MG63 (cell line): ENCODE measurements around the gene RIGI. TPM values are rescaled to one million over a fixed set of nuclear protein-coding genes. Genes with fewer than 3 reads are reported as not detected.

ENCODE experiments used
- DNase-seq: peaks from one replicate; pipeline ENCODE4 v3.0.0-alpha.2; 2020
- H3K27me3 ChIP-seq: fragments of 250-450 bp; sonication (Bioruptor Pico); 2 replicates; pipeline ENCODE4 v1.5.1; 2020; ENCODE audit warnings: mild to moderate bottlenecking, moderate library complexity
- H3K36me3 ChIP-seq: fragments of 250-450 bp; sonication (Bioruptor Pico); 2 replicates; pipeline ENCODE4 v1.5.1; 2020; ENCODE audit warnings: mild to moderate bottlenecking, moderate library complexity
- H3K4me3 ChIP-seq: fragments of 250-450 bp; sonication (Bioruptor Pico); 2 replicates; pipeline ENCODE4 v1.5.1; 2020; ENCODE audit warnings: mild to moderate bottlenecking, moderate library complexity
- H3K9me3 ChIP-seq: fragments of 250-450 bp; sonication (Bioruptor Pico); 2 replicates; pipeline ENCODE4 v1.5.1; 2020; ENCODE audit warnings: mild to moderate bottlenecking, moderate library complexity
- total RNA-seq: library from RNA; depleted of rRNA; stranded (reverse); fragments of >200 nt; shearing (Covaris generic); gene quantifications from 2 replicates; pipeline ENCODE4 v1.2.3, GENCODE V29; 2014; ENCODE audit warnings: low replicate concordance; rRNA removed

The RIGI gene
- total RNA-seq, 1 experiment from 2014 or later = 3.5 TPM

- no peak overlapping the region for H3K4me3 ChIP-seq
- no peak for DNase-seq
- H3K9me3 ChIP-seq = peaks cover 5% of the 10 kb centered on the region; the same call in 1 of the 2 replicates
- no peaks in the 10 kb centered on the region; the same call in 1 of the 2 replicates for H3K36me3 ChIP-seq
- no peaks in the 10 kb centered on the region for H3K27me3 ChIP-seq
Observed at GRCh38 chr9:32497921-32498320, 28.1 kb downstream of the RIGI start.

DNA sequence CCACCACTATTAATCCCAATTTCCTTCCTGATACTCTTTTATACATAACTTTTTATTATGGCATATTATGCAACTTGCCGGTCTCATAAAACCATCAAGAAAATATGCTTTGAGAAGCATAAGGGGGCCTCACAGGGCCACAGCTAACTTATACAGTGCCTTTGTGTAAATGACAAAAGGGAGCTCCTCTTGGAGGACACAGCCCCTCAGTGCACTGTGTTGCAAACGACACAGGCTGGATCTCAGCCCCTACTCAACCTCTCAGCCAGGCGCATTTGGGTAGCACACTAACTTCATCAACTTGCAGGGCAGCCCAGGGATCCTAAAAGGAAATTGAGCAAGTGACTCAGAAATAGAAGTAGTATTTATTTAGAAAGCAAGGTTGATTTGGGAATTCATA lies 35.4 kb downstream of the RIGI start:
- Histone ChIP-seq H3K36me3 (no peaks in the 10 kb centered on the region), H3K9me3 (no peaks in the 10 kb centered on the region), H3K27me3 (no peaks in the 10 kb centered on the region), H3K4me3 (no peak overlapping the region)
- no peak for DNase-seq

DNA sequence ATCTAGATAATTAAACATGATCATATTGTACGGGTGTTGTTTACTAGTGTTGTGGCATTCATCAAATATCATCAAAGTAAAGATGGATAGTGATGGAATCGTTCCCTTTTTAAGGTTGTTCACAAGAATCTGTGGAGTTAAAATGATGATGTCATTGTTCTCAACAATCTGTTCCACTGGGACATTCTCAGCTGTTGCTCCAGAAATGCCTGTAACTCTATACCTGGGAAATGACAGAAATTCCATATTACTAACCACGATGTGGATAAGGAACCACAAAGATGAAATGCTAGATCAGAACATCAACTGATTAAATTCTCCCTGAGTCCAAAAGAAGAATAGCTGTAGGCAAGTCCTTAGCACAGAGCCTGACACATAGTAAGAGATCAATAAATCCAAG lies 38.0 kb downstream of the RIGI start:
- Histone ChIP-seq H3K9me3 (no peaks in the 10 kb centered on the region), H3K4me3 (no peak overlapping the region), H3K27me3 (no peaks in the 10 kb centered on the region), H3K36me3 (no peaks in the 10 kb centered on the region)
- DNase-seq = no peak

GRCh38 chr9:32486839-32487562 lies 39.0 kb downstream of the RIGI start:
- no peaks in the 10 kb centered on the region for H3K9me3 ChIP-seq
- DNase-seq = no peak
- H3K36me3 ChIP-seq = no peaks in the 10 kb centered on the region
- no peaks in the 10 kb centered on the region for H3K27me3 ChIP-seq
- H3K4me3 ChIP-seq = no peak overlapping the region

DNA sequence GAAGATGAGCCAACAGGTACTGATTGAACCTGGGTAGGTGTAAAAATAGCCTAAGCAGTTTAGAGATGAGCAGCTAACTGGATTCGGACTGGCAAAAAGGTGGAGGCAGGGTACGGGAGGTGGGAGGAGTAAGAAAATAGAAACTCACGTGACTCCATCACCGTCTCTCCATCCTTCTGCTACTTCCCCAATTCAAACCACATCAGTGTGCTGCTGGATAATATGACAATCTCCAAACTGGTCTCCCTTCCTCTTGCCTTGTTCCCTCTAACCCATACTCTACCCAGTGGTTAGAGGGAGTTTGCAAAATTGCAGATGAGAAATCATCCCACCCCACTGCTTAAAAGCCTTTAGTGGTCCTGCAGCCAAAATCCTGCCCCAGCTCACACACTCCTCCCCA lies 42.7 kb downstream of the RIGI start:
- no peaks in the 10 kb centered on the region for H3K9me3 ChIP-seq
- no peaks in the 10 kb centered on the region for H3K27me3 ChIP-seq
- DNase-seq = no peak
- no peaks in the 10 kb centered on the region for H3K36me3 ChIP-seq
- no peak overlapping the region for H3K4me3 ChIP-seq

Other genes starting within 250 kb of the RIGI start
- gene ACO1, start 141.6 kb downstream of the RIGI start, total RNA-seq = 27.9 and 29.2 TPM in 2 replicates
- gene SMIM27, start 26.1 kb upstream of the RIGI start, total RNA-seq = 1.7 TPM in 1 of 2 replicates, not detected in the other
- gene TOPORS, start 26.4 kb upstream of the RIGI start, total RNA-seq = 7.8 and 9.4 TPM in 2 replicates
- 77.0 and 86.4 TPM in 2 replicates for gene NDUFB6, start 47.0 kb upstream of the RIGI start, total RNA-seq
- not detected in 2 replicates for gene TAF1L, start 109.5 kb upstream of the RIGI start, total RNA-seq